BLaER1 treated with 17β-estradiol and CSF1 and Interleukin-3, amounts not matched to agents 10 nM and 100 nM (cell line): Measurements from ENCODE around the gene FOXN3.

Experiments
- H3K27ac ChIP-seq, 11 experiments: shearing (Covaris generic); formaldehyde crosslinking; 2 replicates each; pipeline ENCODE4 v1.8.1; 2022
- H3K27me3 ChIP-seq, 11 experiments: shearing (Covaris generic); formaldehyde crosslinking; 2 replicates each; pipeline ENCODE4 v1.8.1; 2022
- H3K36me3 ChIP-seq, 11 experiments: shearing (Covaris generic); formaldehyde crosslinking; 2 replicates each; pipeline ENCODE4 v1.8.1; 2022
- H3K4me1 ChIP-seq, 10 experiments: shearing (Covaris generic); formaldehyde crosslinking; 2 replicates each; pipeline ENCODE4 v1.8.1; 2022
- H3K4me2 ChIP-seq, 11 experiments: shearing (Covaris generic); formaldehyde crosslinking; 2 replicates each; pipeline ENCODE4 v1.8.1; 2022
- H3K4me3 ChIP-seq, 10 experiments: shearing (Covaris generic); formaldehyde crosslinking; 2 replicates each; pipeline ENCODE4 v1.8.1; 2022
- H3K9ac ChIP-seq, 11 experiments: shearing (Covaris generic); formaldehyde crosslinking; 2 replicates each; pipeline ENCODE4 v1.8.1; 2022
- H3K9me3 ChIP-seq, 11 experiments: shearing (Covaris generic); formaldehyde crosslinking; replicated peaks in 1 of 11; 2 replicates each; pipeline ENCODE4 v1.8.1; 2022
- H4K20me1 ChIP-seq, 11 experiments: shearing (Covaris generic); formaldehyde crosslinking; 2 replicates each; pipeline ENCODE4 v1.8.1; 2022
- Cebpa-rat ChIP-seq, 11 experiments: shearing (Covaris generic); IDR thresholded peaks; 2 replicates each; pipeline ENCODE4 v1.8.1; 2022

FOXN3 gene

GRCh38 chr14:89325299-89325883 is 91.6 kb downstream of the FOXN3 start:
- H4K20me1 ChIP-seq = peaks cover 0 to 77% (median 9%) of the 10 kb centered on the region in 11 experiments; a peak in 14 of 22 replicates
- peaks cover 5 to 31% (median 22%) of the 10 kb centered on the region in 11 experiments for H3K9me3 ChIP-seq
- H3K27ac ChIP-seq = no peak overlapping the region
- H3K4me1 ChIP-seq = peaks cover 0 to 31% (median 12%) of the 10 kb centered on the region in 10 experiments; a peak in 13 of 20 replicates
- H3K9ac ChIP-seq = no peak overlapping the region
- peaks cover 46 to 82% (median 60%) of the 10 kb centered on the region in 11 experiments for H3K36me3 ChIP-seq
- no peak overlapping the region for H3K4me3 ChIP-seq
- H3K4me2 ChIP-seq = peak overlapping the region in 3 of 11 experiments; percentile 6 to 42 (median 7); a peak in 4 of 22 replicates
- TF ChIP-seq Cebpa-rat (IDR thresholded peaks at IDR 0.05) = no peak
- no peaks in the 10 kb centered on the region for H3K27me3 ChIP-seq

- H3K27ac ChIP-seq = no peak overlapping the region
- H3K27me3 ChIP-seq = no peaks in the 10 kb centered on the region
- peaks cover 12 to 38% (median 29%) of the 10 kb centered on the region in 11 experiments for H3K9me3 ChIP-seq
- H3K4me2 ChIP-seq = peak overlapping the region in 7 of 11 experiments; percentile 24 to 71 (median 52); a peak in 13 of 22 replicates
- peaks cover 0 to 79% (median 9%) of the 10 kb centered on the region in 11 experiments; a peak in 14 of 22 replicates for H4K20me1 ChIP-seq
- H3K36me3 ChIP-seq = peaks cover 46 to 84% (median 64%) of the 10 kb centered on the region in 11 experiments
- no peak for TF ChIP-seq Cebpa-rat (IDR thresholded peaks at IDR 0.05)
- no peak overlapping the region for H3K9ac ChIP-seq
- no peak overlapping the region for H3K4me3 ChIP-seq
- H3K4me1 ChIP-seq = peaks cover 0 to 31% (median 12%) of the 10 kb centered on the region in 10 experiments; a peak in 13 of 20 replicates
These were observed 92.3 kb downstream of the FOXN3 start for GRCh38 chr14:89324501-89325298.

- H3K9me3 ChIP-seq = peaks cover 20 to 52% (median 41%) of the 10 kb centered on the region in 11 experiments
- TF ChIP-seq Cebpa-rat (IDR thresholded peaks at IDR 0.05) = no peak
- no peak overlapping the region for H3K4me2 ChIP-seq
- H4K20me1 ChIP-seq = peaks cover 0 to 73% (median 7%) of the 10 kb centered on the region in 11 experiments; a peak in 14 of 22 replicates
- no peak overlapping the region for H3K4me3 ChIP-seq
- peaks cover 24 to 74% (median 66%) of the 10 kb centered on the region in 11 experiments for H3K36me3 ChIP-seq
- H3K27ac ChIP-seq = no peak overlapping the region
- no peak overlapping the region for H3K9ac ChIP-seq
- H3K4me1 ChIP-seq = peaks cover 6 to 26% (median 12%) of the 10 kb centered on the region in 10 experiments; a peak in 17 of 20 replicates
- H3K27me3 ChIP-seq = no peaks in the 10 kb centered on the region
These were observed 96.5 kb downstream of the FOXN3 start for GRCh38 chr14:89320381-89321000.

GRCh38 chr14:89319687-89320086 is 97.3 kb downstream of the FOXN3 start:
- TF ChIP-seq Cebpa-rat (IDR thresholded peaks at IDR 0.05) = no peak
- H3K27ac ChIP-seq = no peak overlapping the region
- H4K20me1 ChIP-seq = peaks cover 0 to 74% (median 7%) of the 10 kb centered on the region in 11 experiments; a peak in 14 of 22 replicates
- no peak overlapping the region for H3K9ac ChIP-seq
- no peaks in the 10 kb centered on the region for H3K27me3 ChIP-seq
- no peak overlapping the region for H3K4me3 ChIP-seq
- H3K4me1 ChIP-seq = peaks cover 3 to 20% (median 13%) of the 10 kb centered on the region in 10 experiments; a peak in 17 of 20 replicates
- peaks cover 20 to 80% (median 72%) of the 10 kb centered on the region in 11 experiments for H3K36me3 ChIP-seq
- no peak overlapping the region for H3K4me2 ChIP-seq
- H3K9me3 ChIP-seq = peaks cover 20 to 56% (median 43%) of the 10 kb centered on the region in 11 experiments

- no peak overlapping the region for H3K27ac ChIP-seq
These were observed 99.9 kb downstream of the FOXN3 start for GRCh38 chr14:89317051-89317691.

GRCh38 chr14:89315493-89316470 is 101.3 kb downstream of the FOXN3 start:
- Histone ChIP-seq H3K9me3 (peaks cover 19 to 57% (median 45%) of the 10 kb centered on the region in 11 experiments), H3K36me3 (peaks cover 25 to 87% (median 68%) of the 10 kb centered on the region in 11 experiments), H3K27me3 (no peaks in the 10 kb centered on the region), H4K20me1 (peaks cover 0 to 67% (median 0%) of the 10 kb centered on the region in 11 experiments; a peak in 8 of 22 replicates), H3K9ac (no peak overlapping the region), H3K27ac (no peak overlapping the region), H3K4me3 (no peak overlapping the region), H3K4me2 (peak overlapping the region in 2 of 11 experiments; percentile 47 to 53; a peak in 4 of 22 replicates), H3K4me1 (peaks cover 0 to 20% (median 5%) of the 10 kb centered on the region in 10 experiments; a peak in 8 of 20 replicates)
- no peak for TF ChIP-seq Cebpa-rat (IDR thresholded peaks at IDR 0.05)

More at GRCh38 chr14:89317051-89317691, 99.9 kb downstream of the FOXN3 start:
- no peak for TF ChIP-seq Cebpa-rat (IDR thresholded peaks at IDR 0.05)
- Histone ChIP-seq H3K9ac (no peak overlapping the region), H3K4me2 (no peak overlapping the region), H3K36me3 (peaks cover 25 to 95% (median 82%) of the 10 kb centered on the region in 11 experiments), H4K20me1 (peaks cover 0 to 70% (median 0%) of the 10 kb centered on the region in 11 experiments; a peak in 9 of 22 replicates), H3K4me1 (peaks cover 0 to 20% (median 5%) of the 10 kb centered on the region in 10 experiments; a peak in 8 of 20 replicates), H3K4me3 (no peak overlapping the region), H3K9me3 (peaks cover 20 to 71% (median 59%) of the 10 kb centered on the region in 11 experiments), H3K27me3 (no peaks in the 10 kb centered on the region)

- peaks cover 9 to 28% (median 17%) of the 10 kb centered on the region in 10 experiments for H3K4me1 ChIP-seq
- H4K20me1 ChIP-seq = peaks cover 0 to 73% (median 7%) of the 10 kb centered on the region in 11 experiments; a peak in 9 of 22 replicates
- H3K9me3 ChIP-seq = peaks cover 3 to 42% (median 30%) of the 10 kb centered on the region in 11 experiments; a peak in 21 of 22 replicates
- no peak overlapping the region for H3K9ac ChIP-seq
- no peak overlapping the region for H3K4me3 ChIP-seq
- peaks cover 22 to 82% (median 56%) of the 10 kb centered on the region in 11 experiments for H3K36me3 ChIP-seq
- TF ChIP-seq Cebpa-rat (IDR thresholded peaks at IDR 0.05) = no peak
- no peak overlapping the region for H3K27ac ChIP-seq
- H3K27me3 ChIP-seq = no peaks in the 10 kb centered on the region
- no peak overlapping the region for H3K4me2 ChIP-seq
These were observed 102.8 kb downstream of the FOXN3 start for GRCh38 chr14:89314274-89314673.
